Measurements from ENCODE around the gene IRX3. TPM values are rescaled to one million over a fixed set of nuclear protein-coding genes. Genes with fewer than 3 reads are reported as not detected.

The IRX3 gene
- total RNA-seq = 0.12 and 0.22 TPM in 2 replicates

DNA sequence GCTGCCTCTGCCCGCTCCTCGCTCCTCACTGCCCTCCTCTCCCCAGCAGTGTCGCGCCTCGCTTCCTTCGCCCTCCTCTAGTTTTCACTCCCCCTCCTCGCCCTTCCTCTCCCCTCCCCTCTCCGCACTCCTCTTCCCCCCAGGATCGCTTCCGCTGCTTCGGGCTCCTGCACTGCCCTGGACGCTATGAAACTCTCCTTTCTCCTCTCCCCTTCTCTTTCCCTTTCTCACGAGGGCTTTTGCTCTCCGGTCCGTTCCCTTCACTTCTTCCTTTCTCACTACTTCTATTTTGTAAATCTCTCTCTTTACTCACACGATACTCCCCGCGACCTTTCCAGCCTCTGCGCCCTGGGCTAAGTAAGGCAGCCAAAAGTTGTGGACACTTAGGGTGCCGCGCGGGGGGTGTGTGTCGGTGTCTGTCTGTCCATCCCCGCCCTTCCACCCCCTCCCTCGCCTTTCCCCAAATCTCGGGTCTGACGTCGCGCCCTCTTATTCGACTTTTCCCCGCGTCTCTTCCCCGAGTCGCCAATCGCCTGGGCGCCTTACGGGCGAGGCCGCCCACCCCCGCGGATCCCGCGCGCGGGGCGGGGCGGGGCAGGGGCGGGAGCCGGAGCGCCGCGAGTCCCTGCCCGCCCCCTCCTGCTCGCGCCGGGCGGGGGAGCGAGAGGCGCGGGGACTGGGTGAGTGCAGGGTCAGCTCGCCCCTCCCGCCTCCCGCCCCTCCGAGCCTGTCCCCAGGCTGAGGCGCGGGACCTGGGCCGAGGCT lies at the start of gene IRX3:
Gene IRX3, minus strand, starts transcription at position 422 of the 765 bp plus-strand sequence. CDS start 737 bp downstream, outside the sequence.

